HepG2 (cell line): ENCODE results near the gene CADPS2. TPM values are rescaled to one million over a fixed set of nuclear protein-coding genes. Genes with fewer than 3 reads are reported as not detected.

Experiments used
- ATAC-seq: fragments of 200-7000 bp; cut with Tn5 transposase; 3 replicates; pipeline ENCODE4 v1.9.1; 2020; ENCODE audit warnings: mild to moderate bottlenecking, moderate library complexity
- BruUV-seq: library from RNA; stranded (reverse); fragments of 400-500 nt; replicated peaks from 2 replicates; lab custom pipeline; 2021; lab: Mats Ljungman, UMichigan
- CTCF ChIA-PET: fragments of 300-600 bp; formaldehyde crosslinking; extraction: SDS; loops from one replicate; lab custom pipeline; 2021; ENCODE audit warnings: low total read pairs, inconsistent platforms, low intra/inter-chr PET ratio; lab: Yijun Ruan, JAX
- POLR2A ChIA-PET: fragments of 350-600 bp; sonication (Branson Sonifier 250); formaldehyde crosslinking; loops from one replicate; lab custom pipeline; 2020; ENCODE audit warnings: antibody characterized with exemption, inconsistent platforms; lab: Yijun Ruan, JAX
- DNase-seq: peaks from one replicate; pipeline ENCODE4 v3.0.0-alpha.2; 2015; ENCODE audit warnings: low spot score
- FAIRE-seq: peaks from 3 replicates; lab custom pipeline; 2011; peaks lifted over from hg19 to GRCh38; lab: Jason Lieb, UNC
- H2AFZ ChIP-seq: one replicate; pipeline ENCODE4 v1.6.1; 2011; ENCODE audit warnings: low read length, inconsistent platforms
- H3K27ac ChIP-seq: fragments of 300-600 bp; 3 replicates; pipeline ENCODE4 v1.8.0; 2011; ENCODE audit warnings: mixed run types, mild to moderate bottlenecking, mixed read lengths, low read length, inconsistent platforms; ENCODE audit not compliant: insufficient read depth; ENCODE audit errors: extremely low read length
- H3K27me3 ChIP-seq, 2 experiments: fragments of 200-600 bp in 1 of 2; 2 replicates in 1 of 2; 3 replicates in 1 of 2; pipeline versions ENCODE4 v1.6.0 to v1.8.0; 2011; ENCODE audit warnings: low read length in 2 of 2, mild to moderate bottlenecking in 2 of 2, moderate library complexity in 2 of 2, inconsistent platforms in 1 of 2; ENCODE audit not compliant: insufficient read depth in 2 of 2, control insufficient read depth in 1 of 2
- H3K36me3 ChIP-seq, 2 experiments: fragments of 200-600 bp in 1 of 2; replicated peaks in 1 of 2; 2 replicates in 1 of 2; 3 replicates in 1 of 2; pipeline versions ENCODE4 v1.5.1 to v1.8.0; 2011; ENCODE audit warnings: low read length in 2 of 2, inconsistent platforms in 1 of 2; ENCODE audit not compliant: insufficient read depth in 2 of 2, control insufficient read depth in 1 of 2
- H3K4me1 ChIP-seq: 2 replicates; pipeline ENCODE4 v1.5.1; 2012; ENCODE audit warnings: low read length, inconsistent platforms; ENCODE audit not compliant: insufficient read depth
- H3K4me2 ChIP-seq: 2 replicates; pipeline ENCODE4 v1.6.0; 2011; ENCODE audit warnings: low read depth, low read length, inconsistent platforms
- H3K4me3 ChIP-seq, 3 experiments: fragments of 200-600 bp in 1 of 3; sonication (generic), shearing (Covaris generic) in 1 of 3; replicated peaks in 1 of 3; 2 replicates each; pipeline ENCODE4 v1.5.1; 2011 to 2016; ENCODE audit warnings: low read length in 3 of 3, inconsistent platforms in 2 of 3, low read depth in 2 of 3, mild to moderate bottlenecking in 2 of 3, control low read depth in 1 of 3, mixed read lengths in 1 of 3; ENCODE audit not compliant: insufficient read depth in 1 of 3
- H3K79me2 ChIP-seq: one replicate; pipeline ENCODE4 v1.6.1; 2011; ENCODE audit warnings: low read length, inconsistent platforms; ENCODE audit not compliant: insufficient read depth
- H3K9ac ChIP-seq: 2 replicates; pipeline ENCODE4 v1.6.0; 2011; ENCODE audit warnings: mild to moderate bottlenecking, low read depth, low read length, inconsistent platforms; ENCODE audit not compliant: insufficient read depth
- H3K9me3 ChIP-seq: 2 replicates; pipeline ENCODE4 v1.5.1; 2012; ENCODE audit warnings: mild to moderate bottlenecking, low read length
- H4K20me1 ChIP-seq: 2 replicates; pipeline ENCODE4 v1.6.0; 2011; ENCODE audit warnings: inconsistent platforms, mild to moderate bottlenecking, low read length, moderate library complexity; ENCODE audit not compliant: insufficient read depth
- BRCA1 ChIP-seq: sonication (generic); formaldehyde crosslinking; IDR thresholded peaks from 2 replicates; pipeline ENCODE4 v1.4.0; 2020; ENCODE audit warnings: missing genetic modification reagents
- NONO ChIP-seq, 2 experiments: fragments of 450-650 bp in 1 of 2; sonication (generic) in 1 of 2; formaldehyde crosslinking in 1 of 2; IDR thresholded peaks in 1 of 2; conservative IDR thresholded peaks in 1 of 2; 2 replicates each; pipeline versions ENCODE4 v1.6.1 to v1.8.0; 2017 to 2022; ENCODE audit warnings: mild to moderate bottlenecking in 1 of 2, missing genetic modification reagents in 1 of 2, moderate library complexity in 1 of 2
- SMAD1 ChIP-seq: sonication (generic); formaldehyde crosslinking; IDR thresholded peaks from 2 replicates; pipeline ENCODE4 v1.4.0; 2020; ENCODE audit warnings: missing genetic modification reagents, low read depth, mild to moderate bottlenecking, borderline replicate concordance
- SP1 ChIP-seq, 2 experiments: fragments of 450-650 bp in 1 of 2; sonication (generic) in 1 of 2; formaldehyde crosslinking in 1 of 2; IDR thresholded peaks; 2 replicates each; pipeline versions ENCODE4 v1.4.0 to v1.6.1; 2016 to 2020; ENCODE audit warnings: missing genetic modification reagents in 1 of 2
- SP140L ChIP-seq: sonication (generic); formaldehyde crosslinking; IDR thresholded peaks from 2 replicates; pipeline ENCODE4 v1.4.0; 2020; ENCODE audit warnings: missing genetic modification reagents, borderline replicate concordance
- ZNF33B ChIP-seq: sonication (generic); formaldehyde crosslinking; IDR thresholded peaks from 2 replicates; pipeline ENCODE4 v1.5.1; 2020; ENCODE audit warnings: mild to moderate bottlenecking, missing genetic modification reagents
- ZNF460 ChIP-seq: sonication (generic); formaldehyde crosslinking; IDR thresholded peaks from 2 replicates; pipeline ENCODE4 v1.5.1; 2020; ENCODE audit warnings: missing genetic modification reagents, mild to moderate bottlenecking, borderline replicate concordance
- WGBS: methylation state at CpG from one replicate; pipeline ENCODE4 v1.1.6; 2017; ENCODE audit warnings: low lambda C conversion rate; 5-methylcytosine and 5-hydroxymethylcytosine counted together
- in situ Hi-C: cut with HindIII; loops from 2 replicates; pipeline ENCODE4 v1.10.0; 2017; ENCODE audit warnings: low pct_unique_long_range_greater_than_20kb; ENCODE audit not compliant: extremely low pct_ligation_motif_present
- intact Hi-C: fragments of 100-400 bp; cut with micrococcal nuclease; formaldehyde crosslinking; loops from one replicate; pipeline ENCODE4 v1.10.0; 2022; ENCODE audit not compliant: unreplicated experiment
- polyA plus RNA-seq, 8 experiments: library from polyadenylated mRNA; depleted of rRNA in 3 of 8; stranded (reverse) in 7 of 8; unstranded in 1 of 8; fragments of >200 nt; fragmentation: Illumina TruSeq in 4 of 8; extraction: Trizol in 4 of 8; gene quantifications; 2 replicates each; pipeline versions ENCODE4 v1.2.1 to v1.2.3, GENCODE V29; 2011 to 2016; ENCODE audit warnings: low read depth in 4 of 8, missing spikeins in 1 of 8, mixed read lengths in 1 of 8; ENCODE audit not compliant: insufficient read depth in 1 of 8
- total RNA-seq, 5 experiments: library from RNA; depleted of rRNA; stranded (reverse); fragments of >200 nt; fragmentation: Illumina TruSeq; extraction: Trizol; gene quantifications; 2 replicates each; pipeline ENCODE4 v1.2.3, GENCODE V29; 2016; ENCODE audit warnings: low read depth in 1 of 5
- TF ChIP-seq, protein P1 (sequence below), 2 experiments: sonication (generic) in 1 of 2; formaldehyde crosslinking in 1 of 2; IDR thresholded peaks; 2 replicates each; pipeline versions ENCODE4 v1.4.0 to v1.6.1; 2016 to 2020; ENCODE audit warnings: borderline replicate concordance in 1 of 2, low read depth in 1 of 2, mild to moderate bottlenecking in 1 of 2, missing genetic modification reagents in 1 of 2
- TF ChIP-seq, protein P2 (sequence below): sonication (generic); formaldehyde crosslinking; IDR thresholded peaks from 2 replicates; pipeline ENCODE4 v1.5.0; 2020; ENCODE audit warnings: mild to moderate bottlenecking, missing genetic modification reagents, moderate library complexity
- TF ChIP-seq, protein P3 (sequence below): fragments of 450-650 bp; IDR thresholded peaks from 2 replicates; pipeline ENCODE4 v1.6.1; 2017; ENCODE audit warnings: mild to moderate bottlenecking

CADPS2 gene
- total and polyA plus RNA-seq, 2 of the 13 experiments (the other 11 are each of a cell fraction or from before 2014, with no cell fraction given) = 17.6 to 43.8 TPM

DNA sequence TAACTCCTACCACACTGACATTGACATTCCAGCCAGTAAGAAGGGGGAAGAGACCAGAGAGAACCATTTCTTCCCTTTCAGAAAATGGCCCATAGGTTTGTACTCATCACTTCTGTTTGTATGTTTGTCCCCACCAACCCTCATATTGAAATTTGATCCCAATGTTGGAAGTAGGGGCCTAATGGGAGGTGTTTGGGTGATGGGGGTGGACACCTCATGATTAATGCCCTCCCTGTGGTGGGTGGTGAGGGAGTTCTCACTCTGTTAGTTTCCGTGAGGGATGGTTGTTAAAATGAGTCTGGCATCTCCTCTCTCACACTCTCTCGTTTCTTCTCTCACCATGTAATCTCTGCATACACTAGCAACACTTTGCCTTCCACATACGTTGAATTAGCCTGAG, 21.4 kb downstream of the CADPS2 start (continued):
- TF ChIP-seq, protein P1, sequence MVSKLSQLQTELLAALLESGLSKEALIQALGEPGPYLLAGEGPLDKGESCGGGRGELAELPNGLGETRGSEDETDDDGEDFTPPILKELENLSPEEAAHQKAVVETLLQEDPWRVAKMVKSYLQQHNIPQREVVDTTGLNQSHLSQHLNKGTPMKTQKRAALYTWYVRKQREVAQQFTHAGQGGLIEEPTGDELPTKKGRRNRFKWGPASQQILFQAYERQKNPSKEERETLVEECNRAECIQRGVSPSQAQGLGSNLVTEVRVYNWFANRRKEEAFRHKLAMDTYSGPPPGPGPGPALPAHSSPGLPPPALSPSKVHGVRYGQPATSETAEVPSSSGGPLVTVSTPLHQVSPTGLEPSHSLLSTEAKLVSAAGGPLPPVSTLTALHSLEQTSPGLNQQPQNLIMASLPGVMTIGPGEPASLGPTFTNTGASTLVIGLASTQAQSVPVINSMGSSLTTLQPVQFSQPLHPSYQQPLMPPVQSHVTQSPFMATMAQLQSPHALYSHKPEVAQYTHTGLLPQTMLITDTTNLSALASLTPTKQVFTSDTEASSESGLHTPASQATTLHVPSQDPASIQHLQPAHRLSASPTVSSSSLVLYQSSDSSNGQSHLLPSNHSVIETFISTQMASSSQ (IDR thresholded peaks at IDR 0.05; ENCODE audit: low read depth) = no peak
- TF ChIP-seq, protein P1 (CRISPR knock-in tag; IDR thresholded peaks at IDR 0.05; ENCODE audit: borderline replicate concordance) = no peak
- no peak for TF ChIP-seq BRCA1
- TF ChIP-seq, protein P2, sequence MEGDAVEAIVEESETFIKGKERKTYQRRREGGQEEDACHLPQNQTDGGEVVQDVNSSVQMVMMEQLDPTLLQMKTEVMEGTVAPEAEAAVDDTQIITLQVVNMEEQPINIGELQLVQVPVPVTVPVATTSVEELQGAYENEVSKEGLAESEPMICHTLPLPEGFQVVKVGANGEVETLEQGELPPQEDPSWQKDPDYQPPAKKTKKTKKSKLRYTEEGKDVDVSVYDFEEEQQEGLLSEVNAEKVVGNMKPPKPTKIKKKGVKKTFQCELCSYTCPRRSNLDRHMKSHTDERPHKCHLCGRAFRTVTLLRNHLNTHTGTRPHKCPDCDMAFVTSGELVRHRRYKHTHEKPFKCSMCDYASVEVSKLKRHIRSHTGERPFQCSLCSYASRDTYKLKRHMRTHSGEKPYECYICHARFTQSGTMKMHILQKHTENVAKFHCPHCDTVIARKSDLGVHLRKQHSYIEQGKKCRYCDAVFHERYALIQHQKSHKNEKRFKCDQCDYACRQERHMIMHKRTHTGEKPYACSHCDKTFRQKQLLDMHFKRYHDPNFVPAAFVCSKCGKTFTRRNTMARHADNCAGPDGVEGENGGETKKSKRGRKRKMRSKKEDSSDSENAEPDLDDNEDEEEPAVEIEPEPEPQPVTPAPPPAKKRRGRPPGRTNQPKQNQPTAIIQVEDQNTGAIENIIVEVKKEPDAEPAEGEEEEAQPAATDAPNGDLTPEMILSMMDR (CRISPR knock-in tag) = no peak
- no peak for TF ChIP-seq SP1 (IDR thresholded peaks at IDR 0.05)
- no peak for TF ChIP-seq SP1 (CRISPR knock-in tag; IDR thresholded peaks at IDR 0.05)
- no peak for TF ChIP-seq ZNF33B
- TF ChIP-seq SMAD1 (CRISPR knock-in tag) = no peak

DNA sequence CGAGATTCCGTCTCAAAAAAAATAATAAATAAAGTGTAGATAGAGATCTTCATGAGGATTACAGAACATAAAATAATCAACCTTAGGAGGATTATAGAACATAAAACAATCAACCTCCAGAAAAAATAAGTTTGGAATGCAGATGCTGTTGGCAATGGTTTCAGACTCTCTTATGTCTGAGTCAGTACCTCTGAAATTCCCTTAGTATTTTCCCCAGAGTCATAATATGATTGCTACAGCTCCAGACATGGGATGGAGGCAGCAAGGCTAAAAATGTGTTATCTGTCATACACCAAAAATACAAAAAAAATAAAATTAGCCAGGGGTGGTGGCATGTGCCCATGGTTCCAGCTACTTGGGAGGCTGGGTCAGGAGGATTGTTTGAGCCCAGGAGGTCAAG, 22.2 kb downstream of the CADPS2 start:
- ATAC-seq = no peak
- BruUV-seq = no TSS peak
- CTCF ChIA-PET = no interaction called here
- TF ChIP-seq, protein P3, sequence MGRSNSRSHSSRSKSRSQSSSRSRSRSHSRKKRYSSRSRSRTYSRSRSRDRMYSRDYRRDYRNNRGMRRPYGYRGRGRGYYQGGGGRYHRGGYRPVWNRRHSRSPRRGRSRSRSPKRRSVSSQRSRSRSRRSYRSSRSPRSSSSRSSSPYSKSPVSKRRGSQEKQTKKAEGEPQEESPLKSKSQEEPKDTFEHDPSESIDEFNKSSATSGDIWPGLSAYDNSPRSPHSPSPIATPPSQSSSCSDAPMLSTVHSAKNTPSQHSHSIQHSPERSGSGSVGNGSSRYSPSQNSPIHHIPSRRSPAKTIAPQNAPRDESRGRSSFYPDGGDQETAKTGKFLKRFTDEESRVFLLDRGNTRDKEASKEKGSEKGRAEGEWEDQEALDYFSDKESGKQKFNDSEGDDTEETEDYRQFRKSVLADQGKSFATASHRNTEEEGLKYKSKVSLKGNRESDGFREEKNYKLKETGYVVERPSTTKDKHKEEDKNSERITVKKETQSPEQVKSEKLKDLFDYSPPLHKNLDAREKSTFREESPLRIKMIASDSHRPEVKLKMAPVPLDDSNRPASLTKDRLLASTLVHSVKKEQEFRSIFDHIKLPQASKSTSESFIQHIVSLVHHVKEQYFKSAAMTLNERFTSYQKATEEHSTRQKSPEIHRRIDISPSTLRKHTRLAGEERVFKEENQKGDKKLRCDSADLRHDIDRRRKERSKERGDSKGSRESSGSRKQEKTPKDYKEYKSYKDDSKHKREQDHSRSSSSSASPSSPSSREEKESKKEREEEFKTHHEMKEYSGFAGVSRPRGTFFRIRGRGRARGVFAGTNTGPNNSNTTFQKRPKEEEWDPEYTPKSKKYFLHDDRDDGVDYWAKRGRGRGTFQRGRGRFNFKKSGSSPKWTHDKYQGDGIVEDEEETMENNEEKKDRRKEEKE = no peak
- TF ChIP-seq NONO (IDR thresholded peaks at IDR 0.05) (no peak), NONO (CRISPR knock-in tag; conservative IDR thresholded peaks at IDR 0.05) (no peak), SP140L (no peak), ZNF460 (CRISPR knock-in tag) (no peak)

More for the DNA sequence above, 22.2 kb downstream of the CADPS2 start:
- Histone ChIP-seq H3K27ac (no peak overlapping the region), H3K27me3 (no peaks in the 10 kb centered on the region), H4K20me1 (no peaks in the 10 kb centered on the region), H2AFZ (no peak overlapping the region), H3K36me3 (peaks cover 0 to 2% of the 10 kb centered on the region in 2 experiments; a peak in 1 of 5 replicates), H3K4me3 (no peak overlapping the region), H3K79me2 (peaks cover 2% of the 10 kb centered on the region), H3K9ac (no peak overlapping the region), H3K4me2 (no peak overlapping the region), H3K9me3 (peaks cover 6% of the 10 kb centered on the region), H3K4me1 (no peaks in the 10 kb centered on the region; the same call in 1 of the 2 replicates)
- FAIRE-seq = no peak
- in situ Hi-C loops (no loop called here), intact Hi-C loops (no loop called here)
- POLR2A ChIA-PET = no interaction called here
- no peak for DNase-seq
- WGBS = 98% methylated on average over 2 of the region's 2 CpGs
